ENCODE results near the gene TAL1. TPM values are rescaled to one million over a fixed set of nuclear protein-coding genes. Genes with fewer than 3 reads are reported as not detected.

Gene TAL1
- polyA plus RNA-seq, 1 donor, result 4.4 TPM

GRCh38 chr1:47175227-47175934, 56.6 kb downstream of the TAL1 start:
- DNase-seq, result peak; percentile 49

GRCh38 chr1:47174656-47175020, 57.4 kb downstream of the TAL1 start:
- DNase-seq, result no peak

- DNase-seq, result no peak
These were observed 59.2 kb downstream of the TAL1 start for GRCh38 chr1:47172782-47173181.

Other genes starting within 250 kb of the TAL1 start
- gene CYP4X1, start 208.6 kb downstream of the TAL1 start, polyA plus RNA-seq (ENCODE audit: insufficient read length), result 7.4 TPM
- gene CYP4Z1, start 165.0 kb downstream of the TAL1 start, polyA plus RNA-seq (ENCODE audit: insufficient read length), result 0.52 TPM
- gene CYP4A22, start 94.8 kb downstream of the TAL1 start, polyA plus RNA-seq (ENCODE audit: insufficient read length), result 8.2 TPM
- gene PDZK1IP1, start 42.2 kb downstream of the TAL1 start, polyA plus RNA-seq (ENCODE audit: insufficient read length), result 22.2 TPM
- 15.1 TPM for gene STIL, start 81.9 kb upstream of the TAL1 start, polyA plus RNA-seq (ENCODE audit: insufficient read length)
- gene CMPK1, start 101.6 kb upstream of the TAL1 start, polyA plus RNA-seq (ENCODE audit: insufficient read length), result 74.6 TPM
- 0.13 TPM for gene FOXE3, start 184.1 kb upstream of the TAL1 start, polyA plus RNA-seq (ENCODE audit: insufficient read length)
- gene FOXD2, start 205.8 kb upstream of the TAL1 start, polyA plus RNA-seq (ENCODE audit: insufficient read length), result 6.1 TPM